Transverse colon (tissue), 4 donors: ENCODE results near the gene PROSER2. TPM values are rescaled to one million over a fixed set of nuclear protein-coding genes. Genes with fewer than 3 reads are reported as not detected.

Experiments used
- DNase-seq: peaks from one replicate; pipeline ENCODE4 v3.0.0-alpha.2; 2019
- H3K27ac ChIP-seq, 4 donors: fragments of 200-600 bp; sonication (generic); 2 replicates each; pipeline ENCODE4 v1.5.1; 2016 to 2018; ENCODE audit warnings: inconsistent platforms in 4 of 4
- H3K27me3 ChIP-seq: fragments of 200-600 bp; sonication (generic); 2 replicates; pipeline ENCODE4 v1.5.1; 2017; ENCODE audit warnings: inconsistent platforms
- H3K36me3 ChIP-seq, 4 donors: fragments of 200-600 bp; sonication (generic); 2 replicates each; pipeline ENCODE4 v1.5.1; 2017 to 2019; ENCODE audit warnings: inconsistent platforms in 4 of 4
- H3K4me1 ChIP-seq, 4 donors: fragments of 200-600 bp; sonication (generic); 2 replicates each; pipeline ENCODE4 v1.5.1; 2017 to 2020; ENCODE audit warnings: inconsistent platforms in 4 of 4
- H3K4me3 ChIP-seq, 4 donors: fragments of 200-600 bp; sonication (generic); 1 replicate in 1 of 4; 2 replicates in 3 of 4; pipeline versions ENCODE4 v1.5.1 to v1.6.1; 2017 to 2019; ENCODE audit warnings: inconsistent platforms in 4 of 4
- H3K9me3 ChIP-seq, 2 donors: fragments of 200-600 bp; sonication (generic); 2 replicates each; pipeline ENCODE4 v1.5.1; 2017 to 2019; ENCODE audit warnings: inconsistent platforms in 2 of 2
- EP300 ChIP-seq: sonication (generic); formaldehyde crosslinking; IDR thresholded peaks from one replicate; pipeline ENCODE4 v1.6.1; 2017; ENCODE audit warnings: antibody characterized with exemption, low read depth
- POLR2A ChIP-seq: fragments of 450-650 bp; IDR thresholded peaks from one replicate; pipeline ENCODE4 v1.6.1; 2016; ENCODE audit warnings: antibody characterized with exemption, mild to moderate bottlenecking, moderate library complexity
- POLR2AphosphoS5 ChIP-seq, 3 donors: sonication (generic); formaldehyde crosslinking; IDR thresholded peaks; one replicate each; pipeline ENCODE4 v1.6.1; 2016; ENCODE audit warnings: antibody characterized with exemption in 3 of 3
- WGBS, 2 donors: methylation state at CpG; one replicate each; pipeline ENCODE4 v1.1.5; 2018; ENCODE audit warnings: low coverage in 1 of 2; 5-methylcytosine and 5-hydroxymethylcytosine counted together
- in situ Hi-C, 4 donors: fragments of 200-750 bp; cut with MboI; loops; one replicate each; pipeline versions ENCODE4 v1.15.0 to v1.15.1; 2017; ENCODE audit warnings: low sequenced_read_pairs in 3 of 4, low pct_ligation_motif_present in 1 of 4, low pct_unique_long_range_greater_than_20kb in 1 of 4
- intact Hi-C: fragments of 100-400 bp; cut with DNase I; formaldehyde crosslinking; loops from one replicate; pipeline ENCODE4 v1.15.1; 2023; ENCODE audit warnings: low total_unique reads
- total RNA-seq, 4 donors: library from RNA; depleted of rRNA; stranded (reverse); fragments of >200 nt; gene quantifications; one replicate each; pipeline ENCODE4 v1.1.0, GENCODE V29; 2016
- TF ChIP-seq, protein P1 (sequence below), 5 experiments: fragments of 200-600 bp in 3 of 5; fragments of 450-650 bp in 2 of 5; sonication (generic) in 3 of 5; IDR thresholded peaks; 1 replicate in 2 of 5; 2 replicates in 3 of 5; pipeline ENCODE4 v1.5.1; 2016 to 2017; ENCODE audit warnings: antibody characterized with exemption in 5 of 5, inconsistent platforms in 3 of 5, mild to moderate bottlenecking in 2 of 5, moderate library complexity in 1 of 5

PROSER2 gene
- total RNA-seq, 4 donors from 2014 or later, result 4.2 to 29.2 (median 6.9) TPM

DNA sequence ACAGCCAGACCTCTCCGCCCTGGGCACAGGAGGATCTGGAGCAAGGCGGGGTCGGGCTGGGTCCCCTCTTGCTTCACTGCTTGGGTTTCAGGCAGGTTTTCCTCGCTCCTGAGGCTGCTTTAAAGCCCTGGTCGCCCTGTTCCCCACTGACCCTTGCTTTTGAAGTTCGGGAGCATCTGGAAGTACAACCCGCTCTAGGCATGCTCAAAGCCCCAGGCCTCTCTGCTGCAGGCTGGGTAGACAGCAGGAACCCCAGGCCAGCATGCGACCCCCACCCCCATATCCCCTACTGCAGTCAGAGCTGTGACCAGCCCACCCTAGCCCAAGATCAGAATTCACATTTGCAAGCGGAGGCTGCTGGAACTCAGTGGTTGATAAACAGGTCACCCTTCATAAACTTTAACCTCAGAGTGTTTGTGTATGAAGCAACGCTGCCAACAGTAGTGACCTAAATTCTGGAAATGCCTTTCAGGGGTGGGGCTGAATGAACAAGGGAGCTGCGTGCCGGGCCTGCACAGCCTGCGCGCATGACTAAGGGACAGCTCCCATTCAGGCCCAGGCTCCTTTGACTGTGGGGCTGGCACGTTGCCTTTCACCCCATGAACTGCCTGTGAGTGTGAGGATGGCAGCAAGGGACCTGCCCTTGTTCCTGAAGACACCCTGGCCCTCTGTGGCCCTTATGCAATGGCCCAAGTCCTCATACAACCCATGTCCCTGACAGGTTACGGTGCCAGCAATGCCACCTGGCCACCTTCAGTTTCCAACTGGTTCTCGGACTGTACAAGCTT lies 52.5 kb downstream of the PROSER2 start:
- TF ChIP-seq, protein P1, sequence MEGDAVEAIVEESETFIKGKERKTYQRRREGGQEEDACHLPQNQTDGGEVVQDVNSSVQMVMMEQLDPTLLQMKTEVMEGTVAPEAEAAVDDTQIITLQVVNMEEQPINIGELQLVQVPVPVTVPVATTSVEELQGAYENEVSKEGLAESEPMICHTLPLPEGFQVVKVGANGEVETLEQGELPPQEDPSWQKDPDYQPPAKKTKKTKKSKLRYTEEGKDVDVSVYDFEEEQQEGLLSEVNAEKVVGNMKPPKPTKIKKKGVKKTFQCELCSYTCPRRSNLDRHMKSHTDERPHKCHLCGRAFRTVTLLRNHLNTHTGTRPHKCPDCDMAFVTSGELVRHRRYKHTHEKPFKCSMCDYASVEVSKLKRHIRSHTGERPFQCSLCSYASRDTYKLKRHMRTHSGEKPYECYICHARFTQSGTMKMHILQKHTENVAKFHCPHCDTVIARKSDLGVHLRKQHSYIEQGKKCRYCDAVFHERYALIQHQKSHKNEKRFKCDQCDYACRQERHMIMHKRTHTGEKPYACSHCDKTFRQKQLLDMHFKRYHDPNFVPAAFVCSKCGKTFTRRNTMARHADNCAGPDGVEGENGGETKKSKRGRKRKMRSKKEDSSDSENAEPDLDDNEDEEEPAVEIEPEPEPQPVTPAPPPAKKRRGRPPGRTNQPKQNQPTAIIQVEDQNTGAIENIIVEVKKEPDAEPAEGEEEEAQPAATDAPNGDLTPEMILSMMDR (IDR thresholded peaks at IDR 0.05), result no peak
- peak in 2 of 3 donors; percentile 57 for TF ChIP-seq POLR2AphosphoS5 (IDR thresholded peaks at IDR 0.05)
- Histone ChIP-seq H3K9me3 (no peaks in the 10 kb centered on the region), H3K27me3 (no peaks in the 10 kb centered on the region), H3K27ac (peak overlapping the region; percentile 52 to 69 (median 68)), H3K4me1 (peaks cover 13 to 26% (median 23%) of the 10 kb centered on the region in 4 donors), H3K4me3 (no peak overlapping the region), H3K36me3 (no peaks in the 10 kb centered on the region)
- intact Hi-C loops (no loop called here), in situ Hi-C loops (no loop called here)
- 64% methylated on average over 12 of the region's 17 CpGs; no CpG with 5 or more reads in 1 of the 2 donors for WGBS, 2 donors
- peak; percentile 89 for DNase-seq

DNA sequence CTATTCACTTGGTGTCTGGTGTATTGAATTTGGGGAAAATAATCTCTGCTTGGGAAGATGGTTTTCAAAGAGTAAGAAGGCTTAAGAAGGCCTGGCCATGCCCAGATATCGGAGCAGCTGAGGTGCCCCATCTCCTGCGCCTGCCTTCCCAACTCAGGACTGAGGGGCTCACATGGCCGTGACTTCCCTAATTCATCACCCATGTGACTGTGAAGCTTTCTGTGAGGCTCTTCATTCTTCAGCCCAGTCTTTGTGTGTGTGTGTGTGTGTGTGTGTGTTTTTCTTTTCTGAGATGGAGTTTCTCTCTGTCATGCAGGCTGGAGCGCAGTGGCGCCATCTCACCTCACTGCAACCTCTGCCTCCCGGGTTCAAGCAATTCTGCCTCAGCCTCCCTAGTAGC lies 53.2 kb downstream of the PROSER2 start:
- H3K36me3 ChIP-seq, result no peaks in the 10 kb centered on the region
- TF ChIP-seq, protein P1 (IDR thresholded peaks at IDR 0.05), result no peak
- TF ChIP-seq POLR2A, result no peak
- no peak for TF ChIP-seq EP300
- no peak for TF ChIP-seq POLR2AphosphoS5 (IDR thresholded peaks at IDR 0.05)
- no peak for DNase-seq
- in situ Hi-C loops, result no loop called here
- no peak overlapping the region for H3K4me3 ChIP-seq
- peaks cover 13 to 26% (median 23%) of the 10 kb centered on the region in 4 donors for H3K4me1 ChIP-seq
- peak overlapping the region; percentile 52 to 69 (median 62) for H3K27ac ChIP-seq
- no peaks in the 10 kb centered on the region for H3K27me3 ChIP-seq
- no peaks in the 10 kb centered on the region for H3K9me3 ChIP-seq
- intact Hi-C loops, result no loop called here
- 91% methylated on average over 6 of the region's 6 CpGs; no CpG with 5 or more reads in 1 of the 2 donors for WGBS, 2 donors

DNA sequence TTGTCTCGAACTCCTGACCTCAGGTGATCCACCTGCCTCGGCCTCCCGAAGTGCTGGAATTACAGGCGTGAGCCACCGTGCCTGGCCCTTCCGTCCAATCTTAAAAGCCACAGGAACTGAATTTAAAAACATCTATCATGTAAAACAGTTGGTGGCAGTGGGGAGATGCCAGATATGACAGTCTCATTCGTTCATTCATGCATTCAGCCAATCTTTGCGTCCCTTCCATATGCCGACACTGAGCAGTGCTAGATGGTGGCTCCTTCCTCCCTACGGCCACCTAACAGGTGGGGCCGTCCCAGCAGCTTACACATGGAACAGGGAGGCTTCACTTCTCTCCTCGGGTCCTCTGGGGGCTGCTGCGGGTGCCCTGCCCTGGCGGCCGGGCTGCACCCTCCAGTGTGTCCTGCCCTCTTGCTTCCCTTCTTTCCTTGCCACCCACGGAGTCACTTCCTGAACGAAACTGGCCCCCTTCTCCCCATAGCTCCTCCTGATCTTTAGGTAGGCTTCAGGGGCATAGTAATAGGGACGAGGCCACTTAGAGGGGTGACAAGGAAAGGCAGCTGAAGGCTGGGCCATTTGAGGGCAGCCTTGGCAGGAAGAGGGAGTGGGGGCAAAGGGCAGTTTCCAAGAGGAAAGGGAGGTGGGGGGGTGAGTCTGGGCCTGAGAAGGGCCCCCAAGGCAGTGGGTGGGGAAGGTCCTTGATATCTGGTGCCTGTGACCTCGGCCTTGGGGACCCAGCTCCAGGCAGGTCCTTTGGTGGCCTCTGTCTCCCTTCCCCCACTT lies 53.8 kb downstream of the PROSER2 start:
- H3K27me3 ChIP-seq, result no peaks in the 10 kb centered on the region
- no peaks in the 10 kb centered on the region for H3K36me3 ChIP-seq
- DNase-seq, result no peak
- no peak for TF ChIP-seq EP300
- TF ChIP-seq POLR2A, result no peak
- TF ChIP-seq, protein P1 (IDR thresholded peaks at IDR 0.05), result no peak
- no peak for TF ChIP-seq POLR2AphosphoS5 (IDR thresholded peaks at IDR 0.05)
- H3K4me3 ChIP-seq, result no peak overlapping the region
- 88% methylated on average over 19 of the region's 19 CpGs; no CpG with 5 or more reads in 1 of the 2 donors for WGBS, 2 donors
- intact Hi-C loops, result no loop called here
- H3K27ac ChIP-seq, result no peak overlapping the region
- H3K4me1 ChIP-seq, result peaks cover 13 to 26% (median 23%) of the 10 kb centered on the region in 4 donors
- in situ Hi-C loops, result no loop called here
- no peaks in the 10 kb centered on the region for H3K9me3 ChIP-seq

DNA sequence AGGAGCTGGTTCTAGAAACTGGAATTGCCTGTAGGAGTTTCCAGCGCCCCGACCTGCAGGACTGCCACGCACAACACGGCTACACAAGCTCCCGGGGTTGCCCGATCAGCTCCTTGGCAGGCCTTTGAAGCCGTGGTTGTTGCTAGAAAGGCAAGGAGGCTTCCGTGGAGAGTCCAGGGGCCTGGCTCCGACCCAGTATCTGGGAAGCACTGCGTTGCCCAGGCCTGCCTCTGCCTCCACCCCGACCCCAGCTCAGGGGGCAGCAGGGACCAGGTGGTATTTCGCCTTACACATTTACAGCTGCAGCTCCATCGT lies 54.4 kb downstream of the PROSER2 start:
- Histone ChIP-seq H3K4me3 (no peak overlapping the region), H3K9me3 (no peaks in the 10 kb centered on the region), H3K36me3 (no peaks in the 10 kb centered on the region), H3K4me1 (peaks cover 13 to 26% (median 23%) of the 10 kb centered on the region in 4 donors), H3K27me3 (no peaks in the 10 kb centered on the region), H3K27ac (no peak overlapping the region)
- no peak for DNase-seq
- intact Hi-C loops (no loop called here), in situ Hi-C loops (no loop called here)
- WGBS, 2 donors, result 85% methylated on average over 13 of the region's 13 CpGs; no CpG with 5 or more reads in 1 of the 2 donors
- TF ChIP-seq, protein P1 (IDR thresholded peaks at IDR 0.05), result no peak
- TF ChIP-seq POLR2AphosphoS5 (IDR thresholded peaks at IDR 0.05) (no peak), EP300 (no peak), POLR2A (no peak)
